IgD-negative memory B cell (primary cell): ENCODE results near the gene HPSE2. TPM values are rescaled to one million over a fixed set of nuclear protein-coding genes. Genes with fewer than 3 reads are reported as not detected.
A peak's percentile ranks its signal among the peaks of the same experiment; 100 is the strongest.

Source experiments
- H3K27ac Mint-ChIP-seq, 3 donors: one replicate each; pipeline ENCODE4 v1.8.0; 2020 to 2022; ENCODE audit warnings: mild to moderate bottlenecking in 3 of 3, mixed read lengths in 3 of 3, moderate library complexity in 1 of 3
- H3K27me3 Mint-ChIP-seq: one replicate; pipeline ENCODE4 v1.8.0; 2021; ENCODE audit warnings: mixed read lengths
- H3K36me3 Mint-ChIP-seq: one replicate; pipeline ENCODE4 v1.8.0; 2020; ENCODE audit warnings: mild to moderate bottlenecking, mixed read lengths
- H3K4me1 Mint-ChIP-seq, 3 donors: one replicate each; pipeline ENCODE4 v1.8.0; 2020 to 2022; ENCODE audit warnings: mixed read lengths in 3 of 3, mild to moderate bottlenecking in 1 of 3
- H3K4me3 Mint-ChIP-seq, 4 donors: one replicate each; pipeline ENCODE4 v1.8.0; 2020 to 2022; ENCODE audit warnings: mild to moderate bottlenecking in 4 of 4, mixed read lengths in 4 of 4, moderate library complexity in 3 of 4
- H3K9me3 Mint-ChIP-seq, 3 donors: one replicate each; pipeline ENCODE4 v1.8.0; 2020 to 2021; ENCODE audit warnings: mixed read lengths in 3 of 3, mild to moderate bottlenecking in 1 of 3
- polyA plus RNA-seq: library from polyadenylated mRNA; unstranded; fragments of 300-500 nt; fragmentation: Illumina TruSeq; gene quantifications from one replicate; pipeline ENCODE4 v1.2.3, GENCODE V29; 2021

Gene HPSE2
- polyA plus RNA-seq, 1 donor from 2014 or later: not detected

GRCh38 chr10:98720551-98720950, 515.1 kb downstream of the HPSE2 start:
- H3K4me3 Mint-ChIP-seq: no peak overlapping the region
- no peak overlapping the region for H3K27ac Mint-ChIP-seq
- H3K36me3 Mint-ChIP-seq: peaks cover 2% of the 10 kb centered on the region
- H3K27me3 Mint-ChIP-seq: peaks cover 7% of the 10 kb centered on the region
- no peaks in the 10 kb centered on the region for H3K9me3 Mint-ChIP-seq
- no peaks in the 10 kb centered on the region for H3K4me1 Mint-ChIP-seq

GRCh38 chr10:98713586-98713985, 522.1 kb downstream of the HPSE2 start:
- H3K4me1 Mint-ChIP-seq: no peaks in the 10 kb centered on the region
- H3K9me3 Mint-ChIP-seq: no peaks in the 10 kb centered on the region
- H3K36me3 Mint-ChIP-seq: peaks cover 2% of the 10 kb centered on the region
- no peak overlapping the region for H3K4me3 Mint-ChIP-seq
- peaks cover 4% of the 10 kb centered on the region for H3K27me3 Mint-ChIP-seq
- no peak overlapping the region for H3K27ac Mint-ChIP-seq

- Mint-ChIP-seq H3K27me3 (peaks cover 12% of the 10 kb centered on the region), H3K27ac (no peak overlapping the region), H3K9me3 (peaks cover 0 to 4% (median 0%) of the 10 kb centered on the region in 3 donors), H3K4me3 (no peak overlapping the region), H3K36me3 (no peaks in the 10 kb centered on the region), H3K4me1 (peaks cover 0 to 1% (median 0%) of the 10 kb centered on the region in 3 donors)
Measured at GRCh38 chr10:98696516-98696915, 539.1 kb downstream of the HPSE2 start.

- peaks cover 0 to 1% (median 0%) of the 10 kb centered on the region in 3 donors for H3K4me1 Mint-ChIP-seq
Measured at GRCh38 chr10:98694883-98695282, 540.8 kb downstream of the HPSE2 start.

GRCh38 chr10:98694014-98694413, 541.6 kb downstream of the HPSE2 start:
- H3K27ac Mint-ChIP-seq: no peak overlapping the region
- H3K4me3 Mint-ChIP-seq: no peak overlapping the region
- peaks cover 2 to 9% (median 3%) of the 10 kb centered on the region in 3 donors for H3K9me3 Mint-ChIP-seq
- peaks cover 14% of the 10 kb centered on the region for H3K27me3 Mint-ChIP-seq
- H3K36me3 Mint-ChIP-seq: no peaks in the 10 kb centered on the region
- H3K4me1 Mint-ChIP-seq: peaks cover 0 to 1% (median 0%) of the 10 kb centered on the region in 3 donors

More at GRCh38 chr10:98694883-98695282, 540.8 kb downstream of the HPSE2 start:
- Mint-ChIP-seq H3K27ac (no peak overlapping the region), H3K36me3 (no peaks in the 10 kb centered on the region), H3K9me3 (peaks cover 0 to 4% (median 0%) of the 10 kb centered on the region in 3 donors), H3K27me3 (peaks cover 12% of the 10 kb centered on the region), H3K4me3 (no peak overlapping the region)

- H3K4me3 Mint-ChIP-seq: no peak overlapping the region
- H3K4me1 Mint-ChIP-seq: no peaks in the 10 kb centered on the region
- no peak overlapping the region for H3K27ac Mint-ChIP-seq
- H3K36me3 Mint-ChIP-seq: no peaks in the 10 kb centered on the region
- peaks cover 10% of the 10 kb centered on the region for H3K27me3 Mint-ChIP-seq
- H3K9me3 Mint-ChIP-seq: peaks cover 5 to 20% (median 11%) of the 10 kb centered on the region in 3 donors
Measured at GRCh38 chr10:98687685-98688084, 548.0 kb downstream of the HPSE2 start.

- Mint-ChIP-seq H3K4me3 (no peak overlapping the region), H3K27ac (no peak overlapping the region), H3K27me3 (peaks cover 8% of the 10 kb centered on the region), H3K4me1 (no peaks in the 10 kb centered on the region), H3K36me3 (no peaks in the 10 kb centered on the region), H3K9me3 (peaks cover 3 to 19% (median 6%) of the 10 kb centered on the region in 3 donors)
Measured at GRCh38 chr10:98684019-98684899, 551.4 kb downstream of the HPSE2 start.

GRCh38 chr10:98676895-98677294, 558.8 kb downstream of the HPSE2 start:
- H3K27me3 Mint-ChIP-seq: peaks cover 4% of the 10 kb centered on the region
- no peaks in the 10 kb centered on the region for H3K4me1 Mint-ChIP-seq
- H3K27ac Mint-ChIP-seq: no peak overlapping the region
- H3K9me3 Mint-ChIP-seq: no peaks in the 10 kb centered on the region
- no peak overlapping the region for H3K4me3 Mint-ChIP-seq
- no peaks in the 10 kb centered on the region for H3K36me3 Mint-ChIP-seq

- H3K36me3 Mint-ChIP-seq: no peaks in the 10 kb centered on the region
- H3K4me1 Mint-ChIP-seq: peaks cover 0 to 1% (median 0%) of the 10 kb centered on the region in 3 donors
- H3K9me3 Mint-ChIP-seq: no peaks in the 10 kb centered on the region
- no peak overlapping the region for H3K27ac Mint-ChIP-seq
- no peak overlapping the region for H3K4me3 Mint-ChIP-seq
- peaks cover 4% of the 10 kb centered on the region for H3K27me3 Mint-ChIP-seq
Measured at GRCh38 chr10:98675902-98676301, 559.8 kb downstream of the HPSE2 start.

GRCh38 chr10:98673171-98673782, 562.4 kb downstream of the HPSE2 start:
- H3K27ac Mint-ChIP-seq: no peak overlapping the region
- H3K4me3 Mint-ChIP-seq: no peak overlapping the region

GRCh38 chr10:98667081-98667480, 568.6 kb downstream of the HPSE2 start:
- no peak overlapping the region for H3K4me3 Mint-ChIP-seq
- peaks cover 2% of the 10 kb centered on the region for H3K27me3 Mint-ChIP-seq
- peaks cover 4% of the 10 kb centered on the region for H3K36me3 Mint-ChIP-seq
- peaks cover 0 to 12% (median 8%) of the 10 kb centered on the region in 3 donors for H3K9me3 Mint-ChIP-seq
- no peak overlapping the region for H3K27ac Mint-ChIP-seq
- peaks cover 0 to 1% (median 0%) of the 10 kb centered on the region in 3 donors for H3K4me1 Mint-ChIP-seq

More at GRCh38 chr10:98673171-98673782, 562.4 kb downstream of the HPSE2 start:
- peaks cover 0 to 1% (median 0%) of the 10 kb centered on the region in 3 donors for H3K4me1 Mint-ChIP-seq
- no peaks in the 10 kb centered on the region for H3K9me3 Mint-ChIP-seq
- peaks cover 2% of the 10 kb centered on the region for H3K27me3 Mint-ChIP-seq
- H3K36me3 Mint-ChIP-seq: no peaks in the 10 kb centered on the region

GRCh38 chr10:98666276-98666675, 569.4 kb downstream of the HPSE2 start:
- Mint-ChIP-seq H3K9me3 (peaks cover 0 to 12% (median 8%) of the 10 kb centered on the region in 3 donors), H3K4me1 (no peaks in the 10 kb centered on the region), H3K36me3 (peaks cover 4% of the 10 kb centered on the region), H3K27ac (no peak overlapping the region), H3K4me3 (no peak overlapping the region), H3K27me3 (peaks cover 4% of the 10 kb centered on the region)

GRCh38 chr10:98664329-98665042, 571.2 kb downstream of the HPSE2 start:
- no peaks in the 10 kb centered on the region for H3K4me1 Mint-ChIP-seq

GRCh38 chr10:98659951-98660350, 575.7 kb downstream of the HPSE2 start:
- Mint-ChIP-seq H3K4me1 (peaks cover 7 to 9% (median 8%) of the 10 kb centered on the region in 3 donors), H3K4me3 (no peak overlapping the region), H3K9me3 (peaks cover 0 to 3% (median 0%) of the 10 kb centered on the region in 3 donors), H3K27me3 (peaks cover 2% of the 10 kb centered on the region), H3K27ac (no peak overlapping the region), H3K36me3 (no peaks in the 10 kb centered on the region)

More at GRCh38 chr10:98664329-98665042, 571.2 kb downstream of the HPSE2 start:
- Mint-ChIP-seq H3K36me3 (peaks cover 4% of the 10 kb centered on the region), H3K4me3 (peak overlapping the region in 1 of 4 donors; percentile 30), H3K9me3 (peaks cover 0 to 12% (median 8%) of the 10 kb centered on the region in 3 donors), H3K27ac (no peak overlapping the region), H3K27me3 (peaks cover 4% of the 10 kb centered on the region)

GRCh38 chr10:98655492-98655891, 580.2 kb downstream of the HPSE2 start:
- no peaks in the 10 kb centered on the region for H3K9me3 Mint-ChIP-seq
- H3K27me3 Mint-ChIP-seq: peaks cover 1% of the 10 kb centered on the region
- peak overlapping the region in 2 of 4 donors; percentile 8 to 30 for H3K4me3 Mint-ChIP-seq
- peaks cover 11 to 26% (median 15%) of the 10 kb centered on the region in 3 donors for H3K4me1 Mint-ChIP-seq
- no peak overlapping the region for H3K27ac Mint-ChIP-seq
- no peaks in the 10 kb centered on the region for H3K36me3 Mint-ChIP-seq
